Measurements from ENCODE around the gene PPP1R9B.

The PPP1R9B gene

GRCh38 chr17:50150354-50151040 lies at the start of gene PPP1R9B:
Gene PPP1R9B, minus strand, starts transcription at chr17:50150677. Its CDS starts 164 bp downstream, at chr17:50150513.
- DNase-seq (ENCODE audit: low spot score), result no peak

DNA sequence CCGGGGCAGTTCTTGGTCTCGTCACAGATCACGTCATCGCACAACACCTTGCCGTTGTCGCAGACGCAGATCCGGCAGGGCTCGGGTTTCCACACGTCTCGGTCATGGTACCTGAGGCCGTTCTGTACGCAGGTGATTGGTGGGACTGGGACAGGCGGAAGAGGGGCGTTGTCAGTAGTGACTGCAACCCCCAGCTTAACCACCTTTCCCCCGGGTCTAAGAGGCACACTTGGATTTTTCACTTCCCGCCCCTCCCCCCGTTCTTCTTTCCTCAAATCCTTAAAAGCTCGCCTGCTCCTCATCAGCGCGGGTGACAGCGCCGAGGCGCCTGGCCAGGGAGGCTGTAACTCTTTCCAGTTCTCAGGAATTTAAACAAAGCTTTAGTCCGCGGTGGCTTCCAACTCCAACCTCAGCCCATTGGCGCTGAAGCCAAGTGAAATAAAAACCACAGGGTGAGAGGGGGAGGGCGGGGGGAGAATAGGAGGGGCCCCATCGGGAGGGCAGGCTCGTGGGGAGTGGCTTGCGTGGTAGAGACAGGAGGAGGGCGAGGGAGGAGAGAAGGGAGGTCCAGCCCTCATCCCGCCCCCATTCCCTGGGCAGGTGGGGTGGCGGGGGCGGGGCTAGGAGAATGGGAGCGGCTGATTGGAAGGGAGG lies 49.5 kb upstream of the PPP1R9B start:
- DNase-seq (ENCODE audit: low spot score), result peak; percentile 94

DNA sequence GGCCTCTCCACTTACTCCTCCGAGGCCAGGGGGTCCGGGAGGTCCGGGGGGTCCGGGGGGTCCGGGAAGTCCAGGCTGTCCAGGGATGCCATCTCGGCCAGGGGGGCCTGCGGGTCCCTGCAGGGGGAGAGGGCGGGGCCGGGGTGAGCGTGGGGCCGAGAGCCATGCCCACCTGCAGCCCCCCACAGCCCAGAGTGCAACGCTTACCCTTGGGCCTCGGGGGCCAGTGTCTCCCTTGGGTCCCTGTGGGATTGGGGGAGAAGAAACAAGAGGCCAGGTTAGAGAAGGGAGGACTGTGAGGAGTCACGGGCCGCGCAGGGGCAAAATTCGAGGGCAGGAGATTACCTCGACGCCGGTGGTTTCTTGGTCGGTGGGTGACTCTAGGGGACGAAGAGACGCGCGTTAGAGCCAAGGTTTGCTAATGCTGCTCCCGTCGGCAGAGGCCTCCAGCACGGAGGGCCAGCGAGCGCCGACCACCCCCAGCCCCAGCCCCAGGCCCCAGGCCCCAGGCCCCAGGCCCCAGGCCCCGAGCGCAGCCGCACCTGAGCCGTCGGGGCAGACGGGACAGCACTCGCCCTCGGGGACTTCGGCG lies 48.8 kb upstream of the PPP1R9B start:
- no peak for DNase-seq (ENCODE audit: low spot score)

- DNase-seq (ENCODE audit: low spot score), result peak; percentile 70
These were observed 47.7 kb upstream of the PPP1R9B start for GRCh38 chr17:50198026-50198669.

GRCh38 chr17:50196826-50197225 lies 46.3 kb upstream of the PPP1R9B start:
- no peak for DNase-seq (ENCODE audit: low spot score)

DNA sequence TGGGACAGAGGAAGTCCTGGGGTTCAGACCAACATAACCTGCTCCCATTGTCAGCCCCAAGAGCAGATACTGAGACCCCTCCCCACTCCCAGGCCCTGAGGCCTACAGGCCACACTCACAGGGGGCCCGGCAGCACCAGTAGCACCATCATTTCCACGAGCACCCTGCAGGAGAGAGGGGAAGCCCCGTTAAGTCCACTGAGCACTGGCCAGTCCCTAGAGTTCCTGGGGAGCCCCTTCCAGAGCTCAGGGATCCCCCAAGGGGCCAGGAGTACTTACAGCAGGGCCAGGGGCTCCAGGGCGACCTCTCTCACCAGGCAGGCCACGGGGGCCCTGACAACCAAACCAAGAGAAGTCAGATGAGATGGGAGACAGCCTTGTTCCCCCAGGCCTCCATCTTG lies 45.6 kb upstream of the PPP1R9B start:
- DNase-seq (ENCODE audit: low spot score), result no peak

DNA sequence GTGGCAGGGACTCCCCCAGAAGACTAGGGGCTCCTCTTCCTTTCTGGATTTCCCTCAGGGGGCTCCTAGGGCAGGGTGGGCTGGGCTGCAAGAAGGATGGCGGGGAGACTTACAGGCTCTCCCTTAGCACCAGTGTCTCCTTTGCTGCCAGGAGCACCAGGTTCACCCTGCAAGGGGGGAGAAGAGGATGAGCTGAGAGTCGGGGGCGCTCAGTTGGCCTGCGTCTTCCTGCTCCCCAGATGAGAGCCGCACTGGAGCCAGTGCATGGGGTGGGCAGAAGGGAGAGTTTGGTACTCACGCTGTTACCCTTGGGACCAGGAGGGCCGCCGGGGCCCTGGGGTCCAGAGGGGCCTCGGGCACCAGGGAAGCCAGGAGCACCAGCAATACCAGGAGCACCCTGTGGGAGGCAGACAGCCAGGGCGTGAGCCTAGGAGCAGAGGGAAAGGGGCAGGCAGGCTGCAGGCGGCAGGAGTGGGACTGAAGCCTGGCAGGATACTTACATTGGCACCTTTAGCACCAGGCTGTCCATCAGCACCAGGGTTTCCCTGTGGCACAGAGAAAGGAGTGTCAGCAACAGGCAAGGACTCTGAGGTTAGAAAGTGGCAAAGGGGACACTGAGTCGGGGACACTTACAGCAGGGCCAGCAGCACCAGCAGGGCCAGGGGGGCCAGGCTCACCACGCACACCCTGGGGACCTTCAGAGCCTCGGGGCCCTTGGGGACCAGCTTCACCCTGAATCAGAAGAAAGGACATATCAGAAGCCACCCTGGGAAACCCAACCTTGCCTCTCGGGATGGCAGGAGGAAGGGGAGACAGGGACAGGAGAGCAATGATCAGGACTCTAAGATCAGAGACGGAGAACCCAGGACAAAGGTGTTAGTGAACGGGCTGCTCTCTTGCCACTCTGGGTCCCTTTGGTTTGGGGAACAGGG lies 44.7 kb upstream of the PPP1R9B start:
- DNase-seq (ENCODE audit: low spot score), result no peak

DNA sequence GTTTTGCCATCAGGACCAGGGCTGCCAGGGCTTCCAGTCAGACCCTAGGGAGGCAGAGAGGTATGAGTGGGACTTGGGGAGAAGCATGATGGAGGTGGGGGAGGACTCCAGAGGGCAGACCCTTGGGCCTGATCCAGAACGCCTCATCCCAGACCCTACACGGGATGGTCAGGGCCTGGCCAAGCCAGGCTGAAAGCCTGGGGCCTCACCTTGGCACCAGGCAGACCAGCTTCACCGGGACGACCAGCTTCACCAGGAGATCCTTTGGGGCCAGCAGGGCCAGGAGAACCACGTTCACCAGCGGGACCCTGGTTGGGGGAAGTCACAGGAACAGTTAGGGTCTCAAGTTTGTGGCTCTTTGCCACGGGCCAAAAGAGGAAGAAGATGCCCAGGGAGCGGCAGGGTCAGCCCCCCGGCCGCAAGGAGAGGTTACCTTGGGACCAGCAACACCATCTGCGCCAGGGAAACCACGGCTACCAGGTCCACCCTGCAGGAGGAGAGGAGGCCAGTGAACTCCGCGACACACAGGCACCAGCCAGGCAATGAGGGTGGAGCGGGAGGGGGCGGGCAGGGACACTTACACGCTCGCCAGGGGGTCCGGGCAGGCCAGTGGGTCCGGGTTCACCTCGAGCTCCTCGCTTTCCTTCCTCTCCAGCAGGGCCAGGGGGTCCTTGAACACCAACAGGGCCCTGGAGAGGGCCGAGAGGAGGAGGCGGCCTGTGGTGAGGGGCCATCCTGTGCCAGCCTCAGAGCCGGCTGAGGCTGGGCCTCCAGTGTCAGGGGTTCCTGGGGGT lies 43.9 kb upstream of the PPP1R9B start:
- DNase-seq (ENCODE audit: low spot score), result no peak

DNA sequence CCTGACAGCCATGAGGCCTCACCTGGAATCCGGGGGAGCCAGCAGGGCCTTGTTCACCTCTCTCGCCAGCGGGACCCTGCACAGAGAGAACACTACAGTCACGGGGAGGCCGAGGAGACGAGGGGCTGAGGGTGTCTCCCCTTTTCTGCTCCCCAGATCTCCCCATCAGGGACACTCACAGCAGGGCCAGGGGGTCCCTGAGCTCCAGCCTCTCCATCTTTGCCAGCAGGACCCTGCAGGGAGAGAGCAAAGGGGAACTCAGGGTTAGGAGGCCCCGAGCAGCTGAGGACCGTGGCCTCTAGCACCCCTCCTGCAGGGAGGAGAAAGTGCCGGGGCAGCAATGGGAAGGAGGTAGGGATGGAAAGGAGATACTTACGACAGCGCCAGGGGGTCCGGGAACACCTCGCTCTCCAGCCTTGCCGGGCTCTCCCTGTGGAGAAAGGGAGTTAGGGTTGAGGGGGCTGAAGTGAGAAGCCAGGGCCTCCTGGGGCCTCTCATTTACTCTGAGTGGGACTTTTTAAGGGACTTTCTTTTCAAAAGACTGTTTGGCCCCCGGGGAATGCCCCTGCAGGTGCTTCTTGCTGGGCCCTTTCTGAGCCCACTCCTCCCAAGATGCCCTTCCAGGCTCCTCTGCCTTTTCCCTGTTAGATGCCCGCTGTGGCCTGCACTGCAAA lies 42.3 kb upstream of the PPP1R9B start:
- DNase-seq (ENCODE audit: low spot score), result no peak

DNA sequence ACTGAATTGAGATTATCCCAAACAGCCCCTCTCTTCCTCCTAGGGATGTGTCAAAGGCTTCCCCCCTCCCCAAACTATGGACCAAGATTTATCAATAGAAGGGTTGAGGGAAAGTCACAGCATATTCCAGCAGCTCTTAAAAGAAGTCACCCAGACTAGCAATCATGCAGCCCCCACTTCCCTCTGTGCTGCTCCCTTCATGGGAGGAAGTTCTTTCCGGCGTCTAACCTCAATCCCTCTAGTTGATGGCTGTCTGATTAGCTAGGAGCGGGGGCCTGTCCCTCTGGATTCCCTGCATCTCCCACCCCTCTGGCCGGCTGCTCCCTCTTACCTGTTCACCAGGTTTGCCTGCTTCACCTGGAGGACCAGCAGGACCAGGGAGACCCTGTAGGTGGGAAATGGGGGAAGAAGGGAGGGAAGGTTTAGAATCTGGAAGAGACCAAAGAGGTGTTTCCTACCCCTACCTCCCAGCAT lies 41.7 kb upstream of the PPP1R9B start:
- DNase-seq (ENCODE audit: low spot score), result no peak

- no peak for DNase-seq (ENCODE audit: low spot score)
These were observed 41.1 kb upstream of the PPP1R9B start for GRCh38 chr17:50191359-50192143.

GRCh38 chr17:50190603-50191358 lies 40.3 kb upstream of the PPP1R9B start:
- no peak for DNase-seq (ENCODE audit: low spot score)

- DNase-seq (ENCODE audit: low spot score), result no peak
These were observed 39.8 kb upstream of the PPP1R9B start for GRCh38 chr17:50190293-50190602.

DNA sequence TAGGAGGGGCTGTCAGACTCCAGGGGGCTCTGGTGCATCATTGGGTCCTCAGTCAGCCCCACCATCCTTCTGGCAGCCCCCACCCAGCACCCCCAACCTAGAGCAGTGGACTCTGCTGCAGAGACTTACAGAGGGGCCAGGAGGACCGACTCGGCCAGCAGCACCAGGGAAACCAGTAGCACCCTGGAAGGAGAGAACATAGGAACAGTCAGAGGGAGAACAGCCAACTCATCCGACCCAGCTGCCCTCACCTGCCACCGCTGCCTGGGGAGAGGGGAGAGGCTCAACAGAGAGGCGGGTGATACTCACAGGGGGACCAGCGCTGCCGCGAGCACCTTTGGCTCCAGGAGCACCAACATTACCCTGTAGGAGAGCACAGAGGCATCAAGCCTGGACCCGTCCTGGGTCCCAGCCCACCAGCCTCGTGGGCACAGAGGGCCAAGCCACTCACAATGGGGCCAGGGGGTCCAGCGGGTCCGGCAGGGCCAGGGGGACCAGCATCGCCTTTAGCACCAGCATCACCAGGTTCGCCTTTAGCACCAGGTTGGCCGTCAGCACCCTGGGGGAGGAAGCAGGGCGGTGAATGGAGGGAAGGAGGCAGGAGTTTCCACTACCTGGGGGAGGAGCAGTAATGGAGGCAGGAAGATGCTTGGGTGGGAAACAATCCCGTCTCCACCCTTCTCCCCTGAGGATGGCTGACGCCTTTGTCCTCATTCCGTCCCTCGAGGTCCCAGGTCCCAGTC lies 39.2 kb upstream of the PPP1R9B start:
- DNase-seq (ENCODE audit: low spot score), result no peak

DNA sequence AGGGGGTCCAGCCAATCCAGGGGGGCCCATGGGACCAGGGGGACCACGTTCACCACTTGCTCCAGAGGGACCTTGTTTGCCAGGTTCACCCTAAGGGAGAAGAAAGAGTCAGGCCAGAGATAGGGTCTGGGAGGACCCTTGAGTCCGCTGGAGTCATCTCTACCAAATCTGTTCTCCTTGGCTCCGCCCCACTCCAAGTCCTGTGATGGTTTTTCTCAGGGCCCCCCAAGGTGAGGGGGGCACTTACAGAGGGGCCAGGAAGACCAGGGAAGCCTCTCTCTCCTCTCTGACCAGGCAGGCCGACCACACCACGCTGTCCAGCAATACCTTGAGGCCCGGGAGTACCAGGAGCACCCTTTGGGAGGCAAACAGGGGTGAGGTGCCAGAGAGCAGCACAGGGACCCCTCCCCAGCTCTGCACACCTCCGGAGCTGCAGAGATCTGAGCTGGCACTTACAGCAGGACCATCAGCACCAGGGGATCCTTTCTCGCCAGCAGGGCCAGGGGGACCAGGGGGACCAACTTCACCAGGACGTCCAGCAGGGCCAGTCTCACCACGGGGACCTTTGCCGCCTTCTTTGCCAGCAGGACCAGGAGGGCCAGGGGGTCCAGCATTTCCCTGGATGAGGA lies 38.6 kb upstream of the PPP1R9B start:
- no peak for DNase-seq (ENCODE audit: low spot score)

DNA sequence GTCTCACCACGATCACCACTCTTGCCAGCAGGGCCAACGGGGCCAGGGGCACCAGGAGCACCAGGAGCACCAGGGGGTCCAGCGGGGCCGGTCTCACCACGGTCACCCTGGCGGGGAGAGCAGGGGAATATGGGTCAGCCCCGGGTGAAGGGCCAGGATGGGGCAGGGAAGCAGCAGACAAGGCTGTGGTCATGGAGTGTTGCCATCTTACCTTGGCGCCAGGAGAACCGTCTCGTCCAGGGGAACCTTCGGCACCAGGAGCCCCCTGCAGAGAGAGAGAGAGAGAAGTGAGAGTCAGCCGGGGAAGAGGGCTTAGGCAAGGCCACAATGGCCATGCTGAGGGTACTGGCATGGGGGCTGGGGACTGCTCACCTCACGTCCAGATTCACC lies 38.0 kb upstream of the PPP1R9B start:
- DNase-seq (ENCODE audit: low spot score), result no peak

- no peak for DNase-seq (ENCODE audit: low spot score)
These were observed 37.5 kb upstream of the PPP1R9B start for GRCh38 chr17:50187751-50188530.
